K562 (cell line): ENCODE results near the gene EDRF1.

Experiments
- BRF1 ChIP-seq: IDR thresholded peaks from 3 replicates; pipeline ENCODE4 v1.6.1; 2011; ENCODE audit warnings: borderline replicate concordance, mild to moderate bottlenecking; ENCODE audit not compliant: insufficient read length; ENCODE audit errors: extremely low read depth
- CHCHD3 ChIP-seq: fragments of 250-450 bp; sonication (Bioruptor Pico); IDR thresholded peaks from 2 replicates; pipeline ENCODE4 v2.1.2; 2022; ENCODE audit warnings: mild to moderate bottlenecking
- EZH2 ChIP-seq: IDR thresholded peaks from 2 replicates; pipeline ENCODE4 v1.6.1; 2012; ENCODE audit warnings: low read depth, mild to moderate bottlenecking, inconsistent platforms, low read length, borderline replicate concordance
- GABPB1 ChIP-seq: sonication (generic); formaldehyde crosslinking; IDR thresholded peaks from 2 replicates; pipeline ENCODE4 v1.8.0; 2022; ENCODE audit warnings: mild to moderate bottlenecking, missing genetic modification reagents
- POLR2A ChIP-seq: fragments of 450-650 bp; conservative IDR thresholded peaks from 2 replicates; pipeline ENCODE4 v1.6.1; 2016
- RAD21 ChIP-seq, 2 experiments: fragments of 250-450 bp in 1 of 2; fragments of 450-650 bp in 1 of 2; sonication (Bioruptor Pico) in 1 of 2; formaldehyde crosslinking in 1 of 2; IDR thresholded peaks in 1 of 2; conservative IDR thresholded peaks in 1 of 2; 2 replicates each; pipeline versions ENCODE4 v1.4.0 to v1.8.0; 2020 to 2022; ENCODE audit warnings: mild to moderate bottlenecking in 2 of 2, moderate library complexity in 1 of 2
- RBM39 ChIP-seq: fragments of 200-400 bp; formaldehyde crosslinking; optimal IDR thresholded peaks from 2 replicates; pipeline ENCODE3; 2018; ENCODE audit warnings: low read depth, low read length
- TAL1 ChIP-seq: fragments of 450-650 bp; IDR thresholded peaks from 2 replicates; pipeline ENCODE4 v1.6.1; 2016; ENCODE audit warnings: mild to moderate bottlenecking
- ZNF23 ChIP-seq: fragments of 250-450 bp; sonication (Bioruptor Pico); IDR thresholded peaks from 2 replicates; pipeline ENCODE4 v1.4.0; 2020; ENCODE audit warnings: mild to moderate bottlenecking
- TF ChIP-seq, protein P1 (sequence below), 3 experiments: IDR thresholded peaks in 2 of 3; conservative IDR thresholded peaks in 1 of 3; 2 replicates each; pipeline ENCODE4 v1.5.1; 2011 to 2012; ENCODE audit warnings: low read length in 3 of 3, mild to moderate bottlenecking in 3 of 3, control low read depth in 2 of 3, improper control_type of control experiment in 1 of 3, inconsistent platforms in 1 of 3, low read depth in 1 of 3, mixed read lengths in 1 of 3, moderate library complexity in 1 of 3; ENCODE audit not compliant: insufficient read depth in 2 of 3
- TF ChIP-seq, protein P2 (sequence below): fragments of 250-450 bp; sonication (Bioruptor Pico); IDR thresholded peaks from 2 replicates; pipeline ENCODE4 v1.8.0; 2022; ENCODE audit warnings: inconsistent platforms
- TF ChIP-seq, protein P3 (sequence below): sonication (generic); formaldehyde crosslinking; IDR thresholded peaks from 2 replicates; pipeline ENCODE4 v1.9.0; 2022; ENCODE audit warnings: mild to moderate bottlenecking, missing genetic modification reagents

DNA sequence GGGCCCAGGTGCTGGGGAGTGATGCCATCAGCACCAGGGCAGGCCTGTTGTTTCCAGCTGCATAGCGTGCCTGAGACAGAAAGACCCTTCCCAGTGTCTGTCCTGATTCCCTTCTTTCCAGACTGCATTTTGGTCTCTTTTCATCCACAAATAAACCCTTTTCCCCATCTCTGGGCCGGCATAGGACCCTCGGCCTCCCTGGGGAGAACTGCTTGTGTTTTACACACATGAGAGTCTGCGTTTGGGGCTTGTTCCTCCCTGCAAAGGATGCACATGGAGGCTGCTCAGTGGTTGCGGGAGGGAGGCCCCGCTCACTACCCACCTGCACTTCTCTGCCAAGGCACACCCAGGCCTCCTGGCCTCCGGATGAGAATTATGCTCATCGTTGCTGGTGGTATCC is 61.9 kb downstream of the EDRF1 start:
- TF ChIP-seq GABPB1 (no peak), RAD21 (CRISPR knock-in tag; conservative IDR thresholded peaks at IDR 0.05 in 1 of 2, IDR thresholded peaks at IDR 0.05 in 1 of 2) (no peak), ZNF23 (CRISPR knock-in tag) (no peak), BRF1 (no peak), RBM39 (no peak), POLR2A (no peak), EZH2 (no peak), TAL1 (no peak), CHCHD3 (CRISPR knock-in tag) (no peak)
- TF ChIP-seq, protein P1, sequence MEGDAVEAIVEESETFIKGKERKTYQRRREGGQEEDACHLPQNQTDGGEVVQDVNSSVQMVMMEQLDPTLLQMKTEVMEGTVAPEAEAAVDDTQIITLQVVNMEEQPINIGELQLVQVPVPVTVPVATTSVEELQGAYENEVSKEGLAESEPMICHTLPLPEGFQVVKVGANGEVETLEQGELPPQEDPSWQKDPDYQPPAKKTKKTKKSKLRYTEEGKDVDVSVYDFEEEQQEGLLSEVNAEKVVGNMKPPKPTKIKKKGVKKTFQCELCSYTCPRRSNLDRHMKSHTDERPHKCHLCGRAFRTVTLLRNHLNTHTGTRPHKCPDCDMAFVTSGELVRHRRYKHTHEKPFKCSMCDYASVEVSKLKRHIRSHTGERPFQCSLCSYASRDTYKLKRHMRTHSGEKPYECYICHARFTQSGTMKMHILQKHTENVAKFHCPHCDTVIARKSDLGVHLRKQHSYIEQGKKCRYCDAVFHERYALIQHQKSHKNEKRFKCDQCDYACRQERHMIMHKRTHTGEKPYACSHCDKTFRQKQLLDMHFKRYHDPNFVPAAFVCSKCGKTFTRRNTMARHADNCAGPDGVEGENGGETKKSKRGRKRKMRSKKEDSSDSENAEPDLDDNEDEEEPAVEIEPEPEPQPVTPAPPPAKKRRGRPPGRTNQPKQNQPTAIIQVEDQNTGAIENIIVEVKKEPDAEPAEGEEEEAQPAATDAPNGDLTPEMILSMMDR (IDR thresholded peaks at IDR 0.05 in 2 of 3, conservative IDR thresholded peaks at IDR 0.05 in 1 of 3; ENCODE audit: insufficient read depth in 2 of 3, low read depth in 1 of 3, low read length in 3 of 3): no peak
- TF ChIP-seq, protein P2, sequence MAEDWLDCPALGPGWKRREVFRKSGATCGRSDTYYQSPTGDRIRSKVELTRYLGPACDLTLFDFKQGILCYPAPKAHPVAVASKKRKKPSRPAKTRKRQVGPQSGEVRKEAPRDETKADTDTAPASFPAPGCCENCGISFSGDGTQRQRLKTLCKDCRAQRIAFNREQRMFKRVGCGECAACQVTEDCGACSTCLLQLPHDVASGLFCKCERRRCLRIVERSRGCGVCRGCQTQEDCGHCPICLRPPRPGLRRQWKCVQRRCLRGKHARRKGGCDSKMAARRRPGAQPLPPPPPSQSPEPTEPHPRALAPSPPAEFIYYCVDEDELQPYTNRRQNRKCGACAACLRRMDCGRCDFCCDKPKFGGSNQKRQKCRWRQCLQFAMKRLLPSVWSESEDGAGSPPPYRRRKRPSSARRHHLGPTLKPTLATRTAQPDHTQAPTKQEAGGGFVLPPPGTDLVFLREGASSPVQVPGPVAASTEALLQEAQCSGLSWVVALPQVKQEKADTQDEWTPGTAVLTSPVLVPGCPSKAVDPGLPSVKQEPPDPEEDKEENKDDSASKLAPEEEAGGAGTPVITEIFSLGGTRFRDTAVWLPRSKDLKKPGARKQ (CRISPR knock-in tag): no peak
- TF ChIP-seq, protein P3, sequence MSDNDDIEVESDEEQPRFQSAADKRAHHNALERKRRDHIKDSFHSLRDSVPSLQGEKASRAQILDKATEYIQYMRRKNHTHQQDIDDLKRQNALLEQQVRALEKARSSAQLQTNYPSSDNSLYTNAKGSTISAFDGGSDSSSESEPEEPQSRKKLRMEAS (CRISPR knock-in tag): no peak
